Effector CD4-positive, alpha-beta T cell (primary cell): ENCODE results near the gene FNDC11.

Experiments
- DNase-seq: peaks from one replicate; pipeline ENCODE4 v3.0.0-alpha.2; 2020

Gene FNDC11

GRCh38 chr20:63582382-63583063 is 28.6 kb downstream of the FNDC11 start:
- no peak for DNase-seq

- DNase-seq: no peak
Measured at GRCh38 chr20:63585616-63586565, 31.9 kb downstream of the FNDC11 start.

GRCh38 chr20:63586797-63587196 is 32.8 kb downstream of the FNDC11 start:
- DNase-seq: no peak

- DNase-seq: no peak
Measured at GRCh38 chr20:63587256-63587655, 33.3 kb downstream of the FNDC11 start.

- no peak for DNase-seq
Measured at GRCh38 chr20:63587776-63588591, 34.0 kb downstream of the FNDC11 start.

- DNase-seq: no peak
Measured at GRCh38 chr20:63588641-63589041, 34.7 kb downstream of the FNDC11 start.

- DNase-seq: no peak
Measured at GRCh38 chr20:63589261-63590217, 35.6 kb downstream of the FNDC11 start.

GRCh38 chr20:63590218-63591146 is 36.5 kb downstream of the FNDC11 start:
- DNase-seq: no peak

- DNase-seq: no peak
Measured at GRCh38 chr20:63591147-63591533, 37.2 kb downstream of the FNDC11 start.

GRCh38 chr20:63591786-63592355 is 37.9 kb downstream of the FNDC11 start:
- DNase-seq: no peak

- DNase-seq: no peak
Measured at GRCh38 chr20:63592661-63593060, 38.7 kb downstream of the FNDC11 start.

- no peak for DNase-seq
Measured at GRCh38 chr20:63594043-63594561, 40.1 kb downstream of the FNDC11 start.

GRCh38 chr20:63595416-63596127 is 41.6 kb downstream of the FNDC11 start:
- no peak for DNase-seq

- DNase-seq: no peak
Measured at GRCh38 chr20:63596423-63596822, 42.5 kb downstream of the FNDC11 start.

- DNase-seq: no peak
Measured at GRCh38 chr20:63597651-63598478, 43.9 kb downstream of the FNDC11 start.

- DNase-seq: no peak
Measured at GRCh38 chr20:63598479-63599395, 44.8 kb downstream of the FNDC11 start.

- DNase-seq: no peak
Measured at GRCh38 chr20:63599396-63600050, 45.6 kb downstream of the FNDC11 start.
